ENCODE data around the gene HOXD3.

- TF ChIP-seq EZH2 (IDR thresholded peaks at IDR 0.05; ENCODE audit: low read length, missing control alignments), result peak; percentile 68
- TF ChIP-seq, protein P1, sequence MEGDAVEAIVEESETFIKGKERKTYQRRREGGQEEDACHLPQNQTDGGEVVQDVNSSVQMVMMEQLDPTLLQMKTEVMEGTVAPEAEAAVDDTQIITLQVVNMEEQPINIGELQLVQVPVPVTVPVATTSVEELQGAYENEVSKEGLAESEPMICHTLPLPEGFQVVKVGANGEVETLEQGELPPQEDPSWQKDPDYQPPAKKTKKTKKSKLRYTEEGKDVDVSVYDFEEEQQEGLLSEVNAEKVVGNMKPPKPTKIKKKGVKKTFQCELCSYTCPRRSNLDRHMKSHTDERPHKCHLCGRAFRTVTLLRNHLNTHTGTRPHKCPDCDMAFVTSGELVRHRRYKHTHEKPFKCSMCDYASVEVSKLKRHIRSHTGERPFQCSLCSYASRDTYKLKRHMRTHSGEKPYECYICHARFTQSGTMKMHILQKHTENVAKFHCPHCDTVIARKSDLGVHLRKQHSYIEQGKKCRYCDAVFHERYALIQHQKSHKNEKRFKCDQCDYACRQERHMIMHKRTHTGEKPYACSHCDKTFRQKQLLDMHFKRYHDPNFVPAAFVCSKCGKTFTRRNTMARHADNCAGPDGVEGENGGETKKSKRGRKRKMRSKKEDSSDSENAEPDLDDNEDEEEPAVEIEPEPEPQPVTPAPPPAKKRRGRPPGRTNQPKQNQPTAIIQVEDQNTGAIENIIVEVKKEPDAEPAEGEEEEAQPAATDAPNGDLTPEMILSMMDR (conservative IDR thresholded peaks at IDR 0.05 in 1 of 2, IDR thresholded peaks at IDR 0.05 in 1 of 2; ENCODE audit: low read depth in 1 of 2, low read length in 2 of 2), result no peak
Observed at GRCh38 chr2:176159663-176160250, 2.6 kb downstream of the HOXD3 start.

Measured in fibroblast of lung (primary cell).